ENCODE data around the gene TXNIP.

GRCh38 chr1:145999321-146000024 is 3.1 kb upstream of the TXNIP start:
- TF ChIP-seq CTCF (IDR thresholded peaks at IDR 0.05) (no peak), ZFX (IDR thresholded peaks at IDR 0.05; ENCODE audit: borderline replicate concordance) (no peak)

Data from 22Rv1 (cell line).